PC-9 (cell line): ENCODE results near the gene MYCN. TPM values are rescaled to one million over a fixed set of nuclear protein-coding genes. Genes with fewer than 3 reads are reported as not detected.
A peak's percentile ranks its signal among the peaks of the same experiment; 100 is the strongest.

Experiments used
- Bru-seq: library from RNA; stranded (reverse); fragments of 400-500 nt; gene quantifications from one replicate; lab custom pipeline; 2021; lab: Mats Ljungman, UMichigan
- BruChase-seq, 2 experiments: library from RNA; stranded (reverse); fragments of 400-500 nt; gene quantifications; one replicate each; lab custom pipeline; 2021; lab: Mats Ljungman, UMichigan
- BruUV-seq: library from RNA; stranded (reverse); fragments of 400-500 nt; replicated peaks from 2 replicates; lab custom pipeline; 2021; lab: Mats Ljungman, UMichigan
- CTCF ChIA-PET: fragments of 300-600 bp; sonication (Branson Sonifier 250); formaldehyde crosslinking; loops from one replicate; lab custom pipeline; 2022; ENCODE audit warnings: antibody characterized with exemption; lab: Charles Lee
- POLR2A ChIA-PET: fragments of 300-600 bp; sonication (Branson Sonifier 250); formaldehyde crosslinking; loops from one replicate; lab custom pipeline; 2022; ENCODE audit warnings: antibody characterized with exemption; ENCODE audit not compliant: unreplicated experiment; lab: Charles Lee
- DNase-seq, 2 experiments: peaks; one replicate each; pipeline versions ENCODE4 v3.0.0 to v3.0.0-alpha.2; 2015 to 2022; ENCODE audit warnings: mixed read lengths in 1 of 2
- H2AFZ ChIP-seq: fragments of 200-600 bp; sonication (generic); 2 replicates; pipeline ENCODE4 v1.8.1; 2017; ENCODE audit warnings: antibody characterized with exemption
- H3F3A ChIP-seq: fragments of 200-600 bp; sonication (generic); 2 replicates; pipeline ENCODE4 v1.8.1; 2017; ENCODE audit warnings: antibody characterized with exemption, mild to moderate bottlenecking, low read depth; ENCODE audit not compliant: insufficient read depth
- H3K27ac ChIP-seq: fragments of 200-600 bp; sonication (generic); 2 replicates; pipeline ENCODE4 v1.6.1; 2016; ENCODE audit warnings: mixed run types
- H3K27me3 ChIP-seq: fragments of 200-600 bp; sonication (generic); 2 replicates; pipeline ENCODE4 v1.6.1; 2016; ENCODE audit warnings: low read depth, mixed run types; ENCODE audit not compliant: insufficient read depth
- H3K36me3 ChIP-seq: fragments of 200-600 bp; sonication (generic); 2 replicates; pipeline ENCODE4 v1.6.1; 2016; ENCODE audit warnings: low read depth, mixed run types
- H3K4me1 ChIP-seq: fragments of 200-600 bp; sonication (generic); replicated peaks from 2 replicates; pipeline ENCODE4 v1.6.1; 2016; ENCODE audit warnings: mixed run types; ENCODE audit not compliant: insufficient read depth
- H3K4me2 ChIP-seq: fragments of 200-600 bp; sonication (generic); 2 replicates; pipeline ENCODE4 v1.6.1; 2017; ENCODE audit warnings: mixed run types
- H3K4me3 ChIP-seq: fragments of 200-600 bp; sonication (generic); 2 replicates; pipeline ENCODE4 v1.6.1; 2016; ENCODE audit warnings: mixed run types
- H3K79me2 ChIP-seq: fragments of 200-600 bp; sonication (generic); 2 replicates; pipeline ENCODE4 v1.6.1; 2017; ENCODE audit warnings: low read depth, mixed run types
- H3K9me2 ChIP-seq: fragments of 200-600 bp; sonication (generic); 2 replicates; pipeline ENCODE4 v1.8.1; 2017; ENCODE audit warnings: mild to moderate bottlenecking; ENCODE audit not compliant: insufficient read depth
- H3K9me3 ChIP-seq: fragments of 200-600 bp; sonication (generic); 2 replicates; pipeline ENCODE4 v1.8.1; 2016; ENCODE audit warnings: low read depth; ENCODE audit not compliant: insufficient read depth
- H4K20me1 ChIP-seq: fragments of 200-600 bp; sonication (generic); 2 replicates; pipeline ENCODE4 v1.8.1; 2017; ENCODE audit not compliant: insufficient read depth
- CTCF ChIP-seq: fragments of 200-600 bp; sonication (generic); conservative IDR thresholded peaks from 2 replicates; pipeline ENCODE4 v1.6.1; 2017; ENCODE audit warnings: mixed run types, antibody characterized with exemption, mild to moderate bottlenecking, moderate library complexity
- EZH2 ChIP-seq: fragments of 200-600 bp; sonication (generic); IDR thresholded peaks from 2 replicates; pipeline ENCODE4 v1.8.0; 2017; ENCODE audit warnings: antibody characterized with exemption, low read depth
- intact Hi-C: fragments of 100-400 bp; cut with micrococcal nuclease; formaldehyde crosslinking; loops from one replicate; pipeline ENCODE4 v1.10.0; 2022; ENCODE audit not compliant: unreplicated experiment
- long read RNA-seq: library from polyadenylated mRNA; stranded (forward); transcript quantifications from one replicate; pipeline ENCODE4 v2.0.0, GENCODE V29; 2022
- total RNA-seq: library from RNA; stranded (reverse); gene quantifications from 2 replicates; pipeline ENCODE4 v1.2.3, GENCODE V29; 2021

The MYCN gene
- not detected in 2 replicates for total RNA-seq
- Bru-seq, nascent RNA, result not detected
- BruChase-seq, experiment 1, labeled RNA remaining after a 2-hour chase, result not detected
- not detected for BruChase-seq, experiment 2, labeled RNA remaining after a 6-hour chase
- long read RNA-seq, result 0 reads

GRCh38 chr2:15939854-15940660 is at the start of gene MYCN:
Gene MYCN (plus strand): TSS chr2:15940550. CDS start chr2:15942065, 1,515 bp downstream.
- Histone ChIP-seq H3K4me3 (no peak within 1 kb of the TSS), H3K27ac (no peak within 1 kb of the TSS), H3K27me3 (peaks cover 62% of the 10 kb centered on the region), H3K36me3 (no peaks in the 10 kb centered on the region), H3K4me1 (no peaks in the 10 kb centered on the region), H4K20me1 (no peaks in the 10 kb centered on the region), H3K9me2 (no peaks in the 10 kb centered on the region), H3F3A (no peaks in the 10 kb centered on the region), H3K79me2 (no peaks in the 10 kb centered on the region), H3K9me3 (no peaks in the 10 kb centered on the region), H3K4me2 (no peak within 1 kb of the TSS), H2AFZ (no peak within 1 kb of the TSS)
- TF ChIP-seq CTCF (peak; percentile 58), EZH2 (no peak)
- no peak for DNase-seq
- ChIA-PET POLR2A (no interaction called here), CTCF (no interaction called here)
- intact Hi-C loops, result loop anchor here (10.0 kb wide), 1 partner anchor 545 kb away; no protein-coding TSS in a partner anchor
- BruUV-seq, result no TSS peak

GRCh38 chr2:15890936-15891905 is 49.1 kb upstream of the MYCN start:
- H2AFZ ChIP-seq, result no peak overlapping the region
- BruUV-seq, result no TSS peak
- no peaks in the 10 kb centered on the region for H3F3A ChIP-seq
- no peaks in the 10 kb centered on the region for H3K4me1 ChIP-seq
- no peaks in the 10 kb centered on the region for H3K36me3 ChIP-seq
- no peak overlapping the region for H3K27ac ChIP-seq
- H3K79me2 ChIP-seq, result no peaks in the 10 kb centered on the region
- no peaks in the 10 kb centered on the region for H3K9me2 ChIP-seq
- TF ChIP-seq EZH2 (no peak), CTCF (no peak)
- H4K20me1 ChIP-seq, result no peaks in the 10 kb centered on the region
- DNase-seq, result no peak
- intact Hi-C loops, result no loop called here
- CTCF ChIA-PET, result no interaction called here
- POLR2A ChIA-PET, result no interaction called here
- H3K9me3 ChIP-seq, result no peaks in the 10 kb centered on the region
- no peak overlapping the region for H3K4me3 ChIP-seq
- no peak overlapping the region for H3K4me2 ChIP-seq
- H3K27me3 ChIP-seq, result peaks cover 65% of the 10 kb centered on the region

- intact Hi-C loops, result no loop called here
- no peak overlapping the region for H3K4me2 ChIP-seq
- no peaks in the 10 kb centered on the region for H4K20me1 ChIP-seq
- no peaks in the 10 kb centered on the region for H3K79me2 ChIP-seq
- CTCF ChIA-PET, result no interaction called here
- H3K36me3 ChIP-seq, result no peaks in the 10 kb centered on the region
- POLR2A ChIA-PET, result no interaction called here
- H3K9me2 ChIP-seq, result no peaks in the 10 kb centered on the region
- H3F3A ChIP-seq, result no peaks in the 10 kb centered on the region
- H3K4me1 ChIP-seq, result no peaks in the 10 kb centered on the region
- no peak for DNase-seq
- H3K27me3 ChIP-seq, result peaks cover 60% of the 10 kb centered on the region
- TF ChIP-seq EZH2 (no peak), CTCF (no peak)
- no peak overlapping the region for H3K4me3 ChIP-seq
- no peak overlapping the region for H2AFZ ChIP-seq
- no peaks in the 10 kb centered on the region for H3K9me3 ChIP-seq
- no TSS peak for BruUV-seq
- H3K27ac ChIP-seq, result no peak overlapping the region
Measured at GRCh38 chr2:15892151-15892880, 48.0 kb upstream of the MYCN start.
